GM12878 (cell line): ENCODE data around the gene TGDS. TPM values are rescaled to one million over a fixed set of nuclear protein-coding genes. Genes with fewer than 3 reads are reported as not detected.

Source experiments
- ATAC-seq: fragments of 200-7000 bp; cut with Tn5 transposase; 3 replicates; pipeline ENCODE4 v1.9.1; 2020; ENCODE audit warnings: mild to moderate bottlenecking, moderate library complexity
- BruUV-seq: library from RNA; stranded (reverse); fragments of 400-500 nt; replicated peaks from 2 replicates; lab custom pipeline; 2021; lab: Mats Ljungman, UMichigan
- CTCF ChIA-PET: fragments of 300-600 bp; sonication (Branson Sonifier 250); formaldehyde crosslinking; extraction: SDS; loops from one replicate; lab custom pipeline; 2021; ENCODE audit warnings: inconsistent platforms; lab: Yijun Ruan, JAX
- POLR2A ChIA-PET: fragments of 350-600 bp; formaldehyde crosslinking; extraction: SDS; loops from one replicate; lab custom pipeline; 2021; ENCODE audit warnings: inconsistent platforms; lab: Charles Lee
- RAD21 ChIA-PET: fragments of 300-600 bp; sonication (Branson Sonifier 250); formaldehyde crosslinking; loops from one replicate; lab custom pipeline; 2023; ENCODE audit warnings: antibody characterized with exemption; ENCODE audit not compliant: unreplicated experiment; lab: Charles Lee
- SMC1A ChIA-PET: fragments of 300-600 bp; sonication (Branson Sonifier 250); formaldehyde crosslinking; loops from one replicate; lab custom pipeline; 2023; ENCODE audit not compliant: unreplicated experiment, uncharacterized antibody; lab: Charles Lee
- DNase-seq: peaks from one replicate; pipeline ENCODE4 v3.0.0-alpha.2; 2011; ENCODE audit warnings: low read depth, low spot score
- FAIRE-seq: peaks from 3 replicates; lab custom pipeline; 2011; peaks lifted over from hg19 to GRCh38; lab: Jason Lieb, UNC
- H2AFZ ChIP-seq: 2 replicates; pipeline ENCODE4 v1.6.0; 2011; ENCODE audit warnings: low read depth, low read length, control low read depth; ENCODE audit not compliant: control insufficient read depth
- H3K27ac ChIP-seq: 2 replicates; pipeline ENCODE4 v1.5.1; 2011; ENCODE audit warnings: control low read depth; ENCODE audit not compliant: control insufficient read depth, insufficient read depth
- H3K27me3 ChIP-seq, 2 experiments: replicated peaks in 1 of 2; 2 replicates each; pipeline versions ENCODE4 v1.6.0 to v1.6.1; 2011; ENCODE audit warnings: low read length in 1 of 2; ENCODE audit not compliant: control insufficient read depth in 2 of 2, insufficient read depth in 2 of 2
- H3K36me3 ChIP-seq, 2 experiments: 2 replicates each; pipeline ENCODE4 v1.5.1; 2011; ENCODE audit warnings: low read length in 1 of 2; ENCODE audit not compliant: control insufficient read depth in 2 of 2, insufficient read depth in 2 of 2
- H3K4me1 ChIP-seq: 2 replicates; pipeline ENCODE4 v1.6.1; 2011; ENCODE audit warnings: mild to moderate bottlenecking, low read length, moderate library complexity, mixed read lengths; ENCODE audit not compliant: control insufficient read depth, insufficient read depth
- H3K4me2 ChIP-seq: 2 replicates; pipeline ENCODE4 v1.6.0; 2011; ENCODE audit warnings: control low read depth; ENCODE audit not compliant: control insufficient read depth, insufficient read depth
- H3K4me3 ChIP-seq: fragments of 200-600 bp; sonication (generic); 2 replicates; pipeline ENCODE4 v1.5.1; 2016
- H3K79me2 ChIP-seq: 2 replicates; pipeline ENCODE4 v1.6.0; 2011; ENCODE audit warnings: low read length; ENCODE audit not compliant: control insufficient read depth, insufficient read depth
- H3K9ac ChIP-seq: 2 replicates; pipeline ENCODE4 v1.8.0; 2011; ENCODE audit warnings: low read length, control low read depth, mixed read lengths; ENCODE audit not compliant: control insufficient read depth, insufficient read depth
- H3K9me3 ChIP-seq: replicated peaks from 3 replicates; pipeline ENCODE4 v1.5.1; 2011; ENCODE audit warnings: mild to moderate bottlenecking, low read length; ENCODE audit not compliant: control insufficient read depth, insufficient read depth
- H4K20me1 ChIP-seq: 2 replicates; pipeline ENCODE4 v1.6.0; 2011; ENCODE audit not compliant: control insufficient read depth, insufficient read depth
- ATF7 ChIP-seq: fragments of 450-650 bp; IDR thresholded peaks from 2 replicates; pipeline ENCODE4 v1.6.1; 2016; ENCODE audit warnings: low read depth, mild to moderate bottlenecking
- CBX3 ChIP-seq: fragments of 200-600 bp; sonication (generic); IDR thresholded peaks from 2 replicates; pipeline ENCODE4 v1.6.1; 2016; ENCODE audit warnings: low read depth, borderline replicate concordance
- CHD2 ChIP-seq: IDR thresholded peaks from 2 replicates; pipeline ENCODE4 v1.6.1; 2011; ENCODE audit warnings: low read depth, low read length, improper control_type of control experiment, borderline replicate concordance
- EGR1 ChIP-seq, 2 experiments: IDR thresholded peaks; 1 replicate in 1 of 2; 2 replicates in 1 of 2; pipeline ENCODE4 v1.6.1; 2011 to 2012; ENCODE audit warnings: low read depth in 2 of 2, low read length in 2 of 2, borderline replicate concordance in 1 of 2, mild to moderate bottlenecking in 1 of 2, moderate library complexity in 1 of 2
- EZH2 ChIP-seq: IDR thresholded peaks from 2 replicates; pipeline ENCODE4 v1.6.1; 2012; ENCODE audit warnings: low read depth, mild to moderate bottlenecking, control low read depth, inconsistent platforms, low read length, borderline replicate concordance; ENCODE audit not compliant: control insufficient read depth
- LARP7 ChIP-seq: fragments of 450-650 bp; IDR thresholded peaks from 2 replicates; pipeline ENCODE4 v1.6.1; 2017; ENCODE audit warnings: mild to moderate bottlenecking
- PKNOX1 ChIP-seq: fragments of 450-650 bp; IDR thresholded peaks from 2 replicates; pipeline ENCODE4 v1.6.1; 2016; ENCODE audit warnings: mild to moderate bottlenecking
- RFX5 ChIP-seq: IDR thresholded peaks from 2 replicates; pipeline ENCODE4 v1.6.1; 2011; ENCODE audit warnings: low read depth, low read length, improper control_type of control experiment
- SIX5 ChIP-seq: IDR thresholded peaks from 2 replicates; pipeline ENCODE4 v1.6.1; 2011; ENCODE audit warnings: mild to moderate bottlenecking, low read depth, low read length, moderate library complexity; ENCODE audit not compliant: severe bottlenecking
- SKIL ChIP-seq: fragments of 450-650 bp; IDR thresholded peaks from 2 replicates; pipeline ENCODE4 v1.6.1; 2017; ENCODE audit warnings: mild to moderate bottlenecking, low read depth, inconsistent platforms; ENCODE audit not compliant: poor library complexity, severe bottlenecking
- STAT1 ChIP-seq: fragments of 450-650 bp; conservative IDR thresholded peaks from 2 replicates; pipeline ENCODE4 v1.6.1; 2014; ENCODE audit warnings: antibody characterized with exemption, mild to moderate bottlenecking
- SUZ12 ChIP-seq: fragments of 200-600 bp; sonication (generic); IDR thresholded peaks from one replicate; pipeline ENCODE4 v1.6.1; 2018; ENCODE audit warnings: antibody characterized with exemption, mild to moderate bottlenecking; ENCODE audit not compliant: unreplicated experiment
- ZNF207 ChIP-seq: fragments of 450-650 bp; IDR thresholded peaks from 2 replicates; pipeline ENCODE4 v1.6.1; 2014; ENCODE audit warnings: antibody characterized with exemption, mild to moderate bottlenecking, borderline replicate concordance
- ZNF622 ChIP-seq: fragments of 450-650 bp; IDR thresholded peaks from 2 replicates; pipeline ENCODE4 v1.6.1; 2017; ENCODE audit warnings: mild to moderate bottlenecking, inconsistent platforms
- WGBS: methylation state at CpG from one replicate; pipeline ENCODE4 v1.1.6; 2016; ENCODE audit warnings: low lambda C conversion rate; ENCODE audit not compliant: insufficient replicate concordance, insufficient coverage; ENCODE audit errors: missing lambda C conversion rate; 5-methylcytosine and 5-hydroxymethylcytosine counted together
- in situ Hi-C: fragments of 300-500 bp; cut with MboI; formaldehyde crosslinking; loops from 9 replicates; pipeline ENCODE4 v1.14.3; 2018; ENCODE audit warnings: mixed read lengths
- intact Hi-C: fragments of 100-400 bp; cut with micrococcal nuclease; formaldehyde crosslinking; loops from one replicate; pipeline ENCODE4 v1.14.2; 2022; ENCODE audit not compliant: unreplicated experiment
- polyA plus RNA-seq, 11 experiments: library from polyadenylated mRNA; depleted of rRNA in 4 of 11; unstranded in 6 of 11; stranded (reverse) in 5 of 11; fragments of >200 nt; fragmentation: Nextera tagmentation in 4 of 11; fragmentation: Illumina TruSeq in 1 of 11; extraction: Ambion mirVana in 4 of 11; extraction: Trizol in 1 of 11; gene quantifications; 1 replicate in 1 of 11; 2 replicates in 10 of 11; pipeline versions ENCODE4 v1.2.1 to v1.2.3, GENCODE V29; 2011 to 2016; ENCODE audit warnings: inconsistent platforms in 2 of 11, missing spikeins in 2 of 11, low read depth in 1 of 11
- total RNA-seq, 4 experiments: library from RNA; depleted of rRNA in 3 of 4; stranded (reverse); fragments of >200 nt in 3 of 4; fragmentation: Illumina TruSeq in 1 of 4; extraction: Trizol in 1 of 4; gene quantifications; 2 replicates each; pipeline versions ENCODE4 v1.2.1 to v1.2.3, GENCODE V29; 2013 to 2021

The TGDS gene
- total and polyA plus RNA-seq, 10 of the 15 experiments (the other 5 are each of a cell fraction or from before 2014, with no cell fraction given), result 13.1 to 44.3 (median 23.8) TPM

GRCh38 chr13:94599877-94600276 is 3.9 kb upstream of the TGDS start:
- Histone ChIP-seq H3K27me3 (no peaks in the 10 kb centered on the region), H3K79me2 (peaks cover 28% of the 10 kb centered on the region), H3K9me3 (peaks cover 2% of the 10 kb centered on the region; the same call in 1 of the 3 replicates), H3K36me3 (no peaks in the 10 kb centered on the region), H2AFZ (no peak overlapping the region), H3K4me3 (no peak overlapping the region), H3K27ac (no peak overlapping the region), H3K4me2 (no peak overlapping the region), H3K9ac (no peak overlapping the region), H3K4me1 (peaks cover 6% of the 10 kb centered on the region; the same call in 1 of the 2 replicates), H4K20me1 (no peaks in the 10 kb centered on the region)
- WGBS, result 96% methylated on average over 3 of the region's 3 CpGs
- ChIA-PET CTCF (interaction anchor here (8.3 kb wide), 1 partner anchor 19 kb away, joined by 102 read pairs; no protein-coding TSS in a partner anchor), SMC1A (interaction anchor here (1.0 kb wide), 1 partner anchor 50 kb away, joined by 3 read pairs; no protein-coding TSS in a partner anchor), RAD21 (interaction anchor here (1.2 kb wide), 1 partner anchor 13 kb away, joined by 3 read pairs; no protein-coding TSS in a partner anchor), POLR2A (no interaction called here)
- FAIRE-seq (no peak), ATAC-seq (no peak), DNase-seq (no peak)
- no TSS peak for BruUV-seq
- in situ Hi-C loops, result no loop called here
- TF ChIP-seq CBX3 (no peak), EGR1 (IDR thresholded peaks at IDR 0.05; ENCODE audit: borderline replicate concordance in 1 of 2, low read depth in 2 of 2, low read length in 2 of 2) (no peak), PKNOX1 (no peak), EZH2 (no peak), STAT1 (no peak), SIX5 (no peak), SUZ12 (no peak), LARP7 (no peak), ATF7 (no peak), SKIL (no peak), ZNF207 (no peak), RFX5 (no peak), CHD2 (no peak), ZNF622 (no peak)
- intact Hi-C loops, result no loop called here
